Fibroblast of the aortic adventitia (primary cell): ENCODE data around the gene RPA1. TPM values are rescaled to one million over a fixed set of nuclear protein-coding genes. Genes with fewer than 3 reads are reported as not detected.
A peak's percentile ranks its signal among the peaks of the same experiment; 100 is the strongest.

Source experiments
- DNase-seq: peaks from one replicate; pipeline ENCODE4 v3.0.0-alpha.2; 2010; ENCODE audit warnings: low read depth
- H3K4me3 ChIP-seq: 2 replicates; pipeline ENCODE4 v1.5.1; 2011; ENCODE audit warnings: low read depth, mild to moderate bottlenecking, control low read depth, low read length, moderate library complexity
- CTCF ChIP-seq: IDR thresholded peaks from 2 replicates; pipeline ENCODE4 v1.5.1; 2011; ENCODE audit warnings: mild to moderate bottlenecking, low read length, control low read depth, inconsistent platforms; ENCODE audit not compliant: insufficient read depth
- total RNA-seq: library from RNA; depleted of rRNA; stranded (reverse); fragments of >200 nt; gene quantifications from 2 replicates; pipeline ENCODE4 v1.2.3, GENCODE V29; 2012; ENCODE audit warnings: low replicate concordance

Gene RPA1
- total RNA-seq, 1 donor = 41.2 TPM

DNA sequence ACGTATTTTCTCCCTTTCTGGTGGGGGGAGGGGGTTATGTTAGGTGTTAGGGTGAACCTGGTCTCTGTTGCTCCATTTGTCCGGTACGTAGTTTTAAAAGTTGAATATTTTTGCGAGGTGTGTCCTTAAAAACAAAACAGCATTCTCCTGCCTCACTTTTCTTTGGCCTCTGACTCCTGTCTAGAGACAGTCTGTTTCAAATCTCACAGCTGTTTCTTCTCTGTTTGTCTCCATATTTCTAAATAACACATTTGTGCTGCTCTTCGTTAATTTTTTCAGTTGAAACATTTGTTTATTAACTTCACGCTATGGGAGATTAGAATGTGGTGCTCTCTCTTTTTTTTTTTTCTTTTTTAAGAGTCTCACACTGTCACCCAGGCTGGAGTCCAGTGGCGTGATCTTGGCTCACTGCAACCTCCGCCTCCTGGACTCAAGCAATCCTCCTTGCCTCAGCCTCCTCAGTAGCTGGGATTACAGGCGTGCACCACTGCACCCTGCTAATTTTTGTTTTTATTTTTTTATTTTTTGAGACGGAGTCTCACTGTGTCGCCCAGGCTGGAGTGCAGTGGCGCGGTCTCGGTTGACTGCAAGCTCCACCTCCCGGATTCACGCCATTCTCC lies 31.7 kb downstream of the RPA1 start:
- no peak for DNase-seq

GRCh38 chr17:1865252-1866037 lies 35.6 kb downstream of the RPA1 start:
- TF ChIP-seq CTCF = peak; percentile 66
- DNase-seq = peak; percentile 51
- H3K4me3 ChIP-seq = no peak overlapping the region

More for the DNA sequence above, 31.7 kb downstream of the RPA1 start:
- TF ChIP-seq CTCF = no peak
- H3K4me3 ChIP-seq = no peak overlapping the region

DNA sequence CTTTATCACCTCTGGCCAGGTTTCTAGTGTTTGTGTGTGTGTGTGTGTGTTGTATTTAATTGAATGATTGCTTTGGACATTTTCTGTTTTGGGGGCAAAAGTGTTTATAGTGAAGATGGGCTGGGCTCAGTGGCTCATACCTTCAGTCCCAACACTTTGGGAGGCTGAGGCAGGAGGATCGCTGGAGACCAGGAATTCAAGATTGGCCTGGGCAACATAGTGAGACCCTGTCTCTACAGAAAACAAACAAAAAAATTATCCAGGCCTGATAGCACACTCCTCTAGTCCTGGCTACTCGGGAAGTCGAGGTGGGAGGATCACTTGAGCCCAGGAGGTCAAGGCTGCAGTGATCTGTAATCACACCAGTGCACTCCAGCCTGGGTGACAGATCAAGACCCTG lies 37.5 kb downstream of the RPA1 start:
- no peak for DNase-seq
- H3K4me3 ChIP-seq = no peak overlapping the region
- no peak for TF ChIP-seq CTCF

DNA sequence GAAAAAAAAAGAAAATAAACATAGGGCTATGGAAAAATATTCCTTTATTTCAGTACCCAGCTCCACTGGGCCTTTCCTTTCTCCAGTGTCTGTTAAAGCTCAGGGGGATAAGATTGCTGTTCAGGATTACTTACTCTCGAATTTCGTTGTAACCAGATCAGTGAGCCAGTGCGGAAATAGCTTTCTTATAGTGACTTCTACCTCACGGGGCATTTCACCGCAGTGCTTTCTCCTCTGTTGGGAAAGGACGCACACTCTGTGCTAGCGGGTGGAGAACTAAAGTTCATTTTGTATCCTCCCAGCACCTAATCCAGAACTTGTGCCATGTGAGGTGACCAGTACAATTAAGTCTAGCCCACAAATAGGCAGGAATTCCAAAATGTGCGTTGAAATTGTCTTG lies 38.3 kb downstream of the RPA1 start:
- H3K4me3 ChIP-seq = no peak overlapping the region
- DNase-seq = no peak
- no peak for TF ChIP-seq CTCF

- no peak for DNase-seq
- TF ChIP-seq CTCF = no peak
Measured at GRCh38 chr17:1870592-1870991, 40.8 kb downstream of the RPA1 start.

GRCh38 chr17:1871756-1872155 lies 42.0 kb downstream of the RPA1 start:
- H3K4me3 ChIP-seq = no peak overlapping the region
- TF ChIP-seq CTCF = no peak
- no peak for DNase-seq

More at GRCh38 chr17:1870592-1870991, 40.8 kb downstream of the RPA1 start:
- no peak overlapping the region for H3K4me3 ChIP-seq
